WTC11 (cell line): ENCODE data around the gene MED26. TPM values are rescaled to one million over a fixed set of nuclear protein-coding genes. Genes with fewer than 3 reads are reported as not detected.

Source experiments
- ATAC-seq: fragments of 200-7000 bp; cut with Tn5 transposase; 2 replicates; pipeline ENCODE4 v1.10.0; 2021; ENCODE audit warnings: mild to moderate bottlenecking, moderate library complexity
- CTCF ChIA-PET: fragments of 300-600 bp; sonication (Branson Sonifier 250); formaldehyde crosslinking; loops from one replicate; lab custom pipeline; 2021; ENCODE audit warnings: antibody characterized with exemption; lab: Charles Lee
- POLR2A ChIA-PET: fragments of 350-600 bp; sonication (Branson Sonifier 250); formaldehyde crosslinking; loops from one replicate; lab custom pipeline; 2021; ENCODE audit warnings: antibody characterized with exemption; lab: Charles Lee
- DNase-seq: peaks from one replicate; pipeline ENCODE4 v3.0.0; 2021; ENCODE audit warnings: low spot score
- H3K27ac Mint-ChIP-seq: 2 replicates; pipeline ENCODE4 v1.8.0; 2021; ENCODE audit warnings: mixed read lengths
- H3K27me3 Mint-ChIP-seq: 2 replicates; pipeline ENCODE4 v1.8.0; 2021; ENCODE audit warnings: low read depth, mild to moderate bottlenecking, moderate library complexity, mixed read lengths
- H3K36me3 Mint-ChIP-seq: 2 replicates; pipeline ENCODE4 v1.8.0; 2021; ENCODE audit warnings: mixed read lengths
- H3K4me1 Mint-ChIP-seq: 2 replicates; pipeline ENCODE4 v1.8.0; 2022; ENCODE audit warnings: mixed read lengths
- H3K4me3 Mint-ChIP-seq: 2 replicates; pipeline ENCODE4 v1.8.0; 2021; ENCODE audit warnings: mild to moderate bottlenecking, moderate library complexity, mixed read lengths
- H3K9me3 Mint-ChIP-seq: 2 replicates; pipeline ENCODE4 v1.8.0; 2021; ENCODE audit warnings: mixed read lengths
- ARID4B ChIP-seq: sonication (generic); formaldehyde crosslinking; IDR thresholded peaks from 2 replicates; pipeline ENCODE4 v1.8.0; 2023; ENCODE audit warnings: missing genetic modification reagents, mild to moderate bottlenecking, borderline replicate concordance
- EMX1 ChIP-seq: fragments of 250-450 bp; sonication (Bioruptor Pico); IDR thresholded peaks from 2 replicates; pipeline ENCODE4 v1.8.0; 2021; ENCODE audit warnings: mild to moderate bottlenecking
- ERG ChIP-seq: fragments of 250-450 bp; sonication (Bioruptor Pico); IDR thresholded peaks from 2 replicates; pipeline ENCODE4 v1.8.0; 2021; ENCODE audit warnings: mild to moderate bottlenecking
- ETV6 ChIP-seq: sonication (generic); formaldehyde crosslinking; IDR thresholded peaks from 2 replicates; pipeline ENCODE4 v1.8.1; 2022; ENCODE audit warnings: mild to moderate bottlenecking, missing genetic modification reagents
- FOXJ3 ChIP-seq: sonication (generic); formaldehyde crosslinking; IDR thresholded peaks from 2 replicates; pipeline ENCODE4 v1.9.0; 2021; ENCODE audit warnings: missing genetic modification reagents, mild to moderate bottlenecking, borderline replicate concordance
- IRF1 ChIP-seq: sonication (generic); formaldehyde crosslinking; IDR thresholded peaks from 2 replicates; pipeline ENCODE4 v1.8.0; 2023; ENCODE audit warnings: missing genetic modification reagents
- MLX ChIP-seq: sonication (generic); formaldehyde crosslinking; IDR thresholded peaks from 2 replicates; pipeline ENCODE4 v1.8.1; 2023; ENCODE audit warnings: mild to moderate bottlenecking, missing genetic modification reagents, moderate library complexity
- MXD4 ChIP-seq: fragments of 250-450 bp; sonication (Bioruptor Pico); IDR thresholded peaks from 2 replicates; pipeline ENCODE4 v1.8.0; 2021; ENCODE audit warnings: mild to moderate bottlenecking, moderate library complexity, borderline replicate concordance
- NR2C2 ChIP-seq: sonication (generic); formaldehyde crosslinking; IDR thresholded peaks from 2 replicates; pipeline ENCODE4 v1.8.0; 2022; ENCODE audit warnings: mild to moderate bottlenecking, missing genetic modification reagents
- RELA ChIP-seq: sonication (generic); formaldehyde crosslinking; IDR thresholded peaks from 2 replicates; pipeline ENCODE4 v1.8.1; 2022; ENCODE audit warnings: missing genetic modification reagents, mild to moderate bottlenecking, borderline replicate concordance
- SMAD4 ChIP-seq: sonication (generic); formaldehyde crosslinking; IDR thresholded peaks from 2 replicates; pipeline ENCODE4 v1.8.0; 2022; ENCODE audit warnings: mild to moderate bottlenecking, missing genetic modification reagents
- TP53 ChIP-seq: sonication (generic); formaldehyde crosslinking; IDR thresholded peaks from 2 replicates; pipeline ENCODE4 v1.8.1; 2023; ENCODE audit warnings: mild to moderate bottlenecking, missing genetic modification reagents
- ZNF138 ChIP-seq: sonication (generic); formaldehyde crosslinking; conservative IDR thresholded peaks from 2 replicates; pipeline ENCODE4 v1.8.1; 2022; ENCODE audit warnings: mild to moderate bottlenecking, moderate library complexity, missing genetic modification reagents
- ZNF232 ChIP-seq: sonication (generic); formaldehyde crosslinking; IDR thresholded peaks from 2 replicates; pipeline ENCODE4 v1.8.0; 2022; ENCODE audit warnings: mild to moderate bottlenecking, missing genetic modification reagents
- ZNF396 ChIP-seq: fragments of 250-450 bp; sonication (Bioruptor Pico); IDR thresholded peaks from 2 replicates; pipeline ENCODE4 v1.8.0; 2021; ENCODE audit warnings: mild to moderate bottlenecking, moderate library complexity, borderline replicate concordance
- ZNF671 ChIP-seq: fragments of 250-450 bp; sonication (Bioruptor Pico); IDR thresholded peaks from 2 replicates; pipeline ENCODE4 v1.8.0; 2021; ENCODE audit warnings: mild to moderate bottlenecking
- total RNA-seq: library from RNA; stranded (reverse); gene quantifications from 3 replicates; pipeline ENCODE4 v1.2.3, GENCODE V29; 2021

MED26 gene
- total RNA-seq, 1 experiment from 2014 or later, result 14.2 TPM

- TF ChIP-seq MLX (CRISPR knock-in tag), result no peak
- TF ChIP-seq IRF1 (CRISPR knock-in tag), result no peak
- TF ChIP-seq, all 79 proteins: peak for 0
These were observed 36.9 kb downstream of the MED26 start (continued) for GRCh38 chr19:16590876-16591802.

GRCh38 chr19:16589917-16590316 lies 38.1 kb downstream of the MED26 start:
- H3K4me1 Mint-ChIP-seq, result peaks cover 59% of the 10 kb centered on the region
- H3K36me3 Mint-ChIP-seq, result no peaks in the 10 kb centered on the region
- no peak for TF ChIP-seq ZNF396 (CRISPR knock-in tag)
- no peak for TF ChIP-seq MLX (CRISPR knock-in tag)
- TF ChIP-seq ARID4B (CRISPR knock-in tag), result no peak
- TF ChIP-seq FOXJ3 (CRISPR knock-in tag), result no peak
- TF ChIP-seq NR2C2 (CRISPR knock-in tag), result no peak
- no peak for TF ChIP-seq TP53 (CRISPR knock-in tag)
- TF ChIP-seq SMAD4 (CRISPR knock-in tag), result no peak
- TF ChIP-seq EMX1, result no peak
- TF ChIP-seq RELA (CRISPR knock-in tag), result no peak
- no peak for TF ChIP-seq ETV6 (CRISPR knock-in tag)
- TF ChIP-seq ZNF671 (CRISPR knock-in tag), result no peak
- no peak for TF ChIP-seq MXD4 (CRISPR knock-in tag)
- no peak for TF ChIP-seq ZNF232 (CRISPR knock-in tag)
- no peak for TF ChIP-seq ZNF138
- TF ChIP-seq ERG (CRISPR knock-in tag), result no peak
- TF ChIP-seq, all 79 proteins: peak for 0
- Mint-ChIP-seq H3K9me3 (no peaks in the 10 kb centered on the region), H3K27ac (no peak overlapping the region; the same call in 1 of the 2 replicates), H3K27me3 (no peaks in the 10 kb centered on the region), H3K4me3 (no peak overlapping the region)
- no peak for DNase-seq
- CTCF ChIA-PET, result interaction anchor here (1.2 kb wide), 1 partner anchor 62 kb away, joined by 3 read pairs; no protein-coding TSS in a partner anchor
- POLR2A ChIA-PET, result interaction anchor here (0.8 kb wide), 1 partner anchor 27 kb away, joined by 3 read pairs; no protein-coding TSS in a partner anchor
- no peak for ATAC-seq
